IMR-90 (cell line): ENCODE results near the gene NLRC5. TPM values are rescaled to one million over a fixed set of nuclear protein-coding genes. Genes with fewer than 3 reads are reported as not detected.

Experiments used
- ATAC-seq: fragments of 200-7000 bp; cut with Tn5 transposase; 2 replicates; pipeline ENCODE4 v1.9.1; 2020; ENCODE audit warnings: low read depth, mild to moderate bottlenecking, moderate library complexity
- BruUV-seq: library from RNA; stranded (reverse); fragments of 400-500 nt; replicated peaks from 2 replicates; lab custom pipeline; 2021; lab: Mats Ljungman, UMichigan
- CTCF ChIA-PET: fragments of 300-600 bp; formaldehyde crosslinking; extraction: SDS; loops from one replicate; lab custom pipeline; 2021; ENCODE audit warnings: antibody characterized with exemption; lab: Yijun Ruan, JAX
- POLR2A ChIA-PET: fragments of 300-600 bp; sonication (Branson Sonifier 250); formaldehyde crosslinking; loops from one replicate; lab custom pipeline; 2022; ENCODE audit warnings: antibody characterized with exemption; ENCODE audit not compliant: unreplicated experiment; lab: Charles Lee
- DNase-seq: peaks from one replicate; pipeline ENCODE4 v3.0.0; 2013
- H2AFZ ChIP-seq: replicated peaks from 2 replicates; pipeline ENCODE3; 2013; ENCODE audit warnings: low read length, mild to moderate bottlenecking; ENCODE audit not compliant: poor library complexity
- H2AK5ac ChIP-seq: 2 replicates; pipeline ENCODE4 v1.6.1; 2013; ENCODE audit warnings: low read depth, low read length, inconsistent platforms
- H2AK9ac ChIP-seq: replicated peaks from 2 replicates; pipeline ENCODE3; 2013; ENCODE audit warnings: mild to moderate bottlenecking, low read depth, low read length, moderate library complexity; ENCODE audit not compliant: poor library complexity
- H2BK120ac ChIP-seq: 2 replicates; pipeline ENCODE4 v1.6.1; 2013; ENCODE audit warnings: low read depth, low read length, inconsistent platforms
- H2BK15ac ChIP-seq: 3 replicates; pipeline ENCODE4 v1.6.1; 2013; ENCODE audit warnings: low read depth, low read length, inconsistent platforms
- H2BK20ac ChIP-seq: 2 replicates; pipeline ENCODE4 v1.6.1; 2013; ENCODE audit warnings: low read depth, mild to moderate bottlenecking, inconsistent platforms, low read length, moderate library complexity
- H2BK5ac ChIP-seq: 2 replicates; pipeline ENCODE4 v1.6.1; 2013; ENCODE audit warnings: mild to moderate bottlenecking, low read depth, low read length, inconsistent platforms; ENCODE audit not compliant: poor library complexity, severe bottlenecking
- H3K14ac ChIP-seq: replicated peaks from 2 replicates; pipeline ENCODE4 v1.6.1; 2013; ENCODE audit warnings: low read depth, low read length, inconsistent platforms
- H3K18ac ChIP-seq: 2 replicates; pipeline ENCODE4 v1.6.1; 2013; ENCODE audit warnings: low read depth, low read length, control low read depth
- H3K23ac ChIP-seq: 2 replicates; pipeline ENCODE4 v1.6.1; 2013; ENCODE audit warnings: low read depth, low read length, inconsistent platforms
- H3K27ac ChIP-seq: 2 replicates; pipeline ENCODE4 v1.5.1; 2013; ENCODE audit warnings: mild to moderate bottlenecking, control low read depth, low read length; ENCODE audit not compliant: insufficient read depth
- H3K27me3 ChIP-seq: 2 replicates; pipeline ENCODE4 v1.6.1; 2013; ENCODE audit warnings: low read length; ENCODE audit not compliant: control insufficient read depth, insufficient read depth
- H3K36me3 ChIP-seq: 2 replicates; pipeline ENCODE4 v1.6.1; 2013; ENCODE audit warnings: low read length, mixed read lengths; ENCODE audit not compliant: control insufficient read depth, insufficient read depth
- H3K4ac ChIP-seq: 2 replicates; pipeline ENCODE4 v1.6.1; 2013; ENCODE audit warnings: low read depth, low read length, inconsistent platforms
- H3K4me1 ChIP-seq: 2 replicates; pipeline ENCODE4 v1.6.1; 2013; ENCODE audit warnings: low read length, mixed read lengths; ENCODE audit not compliant: control insufficient read depth, insufficient read depth
- H3K4me2 ChIP-seq: 2 replicates; pipeline ENCODE4 v1.6.1; 2013; ENCODE audit warnings: low read depth, mild to moderate bottlenecking, control low read depth, low read length, moderate library complexity
- H3K4me3 ChIP-seq: 2 replicates; pipeline ENCODE4 v1.5.1; 2013; ENCODE audit warnings: low read depth, mild to moderate bottlenecking, control low read depth, low read length, moderate library complexity; ENCODE audit not compliant: insufficient read depth
- H3K56ac ChIP-seq: 2 replicates; pipeline ENCODE4 v1.6.1; 2013; ENCODE audit warnings: low read length, inconsistent platforms; ENCODE audit not compliant: insufficient read depth; ENCODE audit errors: extremely low read depth
- H3K79me1 ChIP-seq, 2 experiments: 2 replicates each; pipeline ENCODE4 v1.6.1; 2013; ENCODE audit warnings: low read length in 2 of 2, inconsistent platforms in 1 of 2, low read depth in 1 of 2
- H3K9ac ChIP-seq: 2 replicates; pipeline ENCODE4 v1.6.1; 2013; ENCODE audit warnings: low read depth, low read length, control low read depth
- H3K9me1 ChIP-seq: 2 replicates; pipeline ENCODE4 v1.6.1; 2013; ENCODE audit warnings: low read length, inconsistent platforms; ENCODE audit not compliant: insufficient read depth
- H3K9me3 ChIP-seq: 2 replicates; pipeline ENCODE4 v1.6.1; 2013; ENCODE audit warnings: low read length; ENCODE audit not compliant: control insufficient read depth, insufficient read depth
- H4K20me1 ChIP-seq: 2 replicates; pipeline ENCODE4 v1.6.1; 2013; ENCODE audit warnings: low read length, inconsistent platforms; ENCODE audit not compliant: insufficient read depth
- H4K5ac ChIP-seq: 2 replicates; pipeline ENCODE4 v1.6.1; 2013; ENCODE audit warnings: mild to moderate bottlenecking, low read depth, low read length, control low read depth
- H4K8ac ChIP-seq, 2 experiments: 2 replicates each; pipeline ENCODE4 v1.6.1; 2013; ENCODE audit warnings: low read depth in 2 of 2, low read length in 2 of 2, control low read depth in 1 of 2, inconsistent platforms in 1 of 2
- H4K91ac ChIP-seq: 2 replicates; pipeline ENCODE4 v1.6.1; 2013; ENCODE audit warnings: low read depth, low read length, inconsistent platforms; ENCODE audit not compliant: insufficient read depth
- BHLHE40 ChIP-seq: fragments of 150-350 bp; IDR thresholded peaks from 2 replicates; pipeline ENCODE4 v1.6.1; 2016; ENCODE audit warnings: mild to moderate bottlenecking, low read depth, low read length
- MAFK ChIP-seq: IDR thresholded peaks from 2 replicates; pipeline ENCODE4 v1.6.1; 2012; ENCODE audit warnings: low read depth, low read length, improper control_type of control experiment
- MAZ ChIP-seq: IDR thresholded peaks from 2 replicates; pipeline ENCODE4 v1.6.1; 2012; ENCODE audit warnings: low read depth, mild to moderate bottlenecking, low read length, improper control_type of control experiment, moderate library complexity, borderline replicate concordance
- RAD21 ChIP-seq: IDR thresholded peaks from 2 replicates; pipeline ENCODE4 v1.6.1; 2012; ENCODE audit warnings: low read length, improper control_type of control experiment
- RFX5 ChIP-seq: IDR thresholded peaks from 2 replicates; pipeline ENCODE4 v1.8.0; 2012; ENCODE audit warnings: low read depth, mild to moderate bottlenecking, low read length, moderate library complexity
- SMC3 ChIP-seq: fragments of 150-350 bp; IDR thresholded peaks from 2 replicates; pipeline ENCODE4 v1.6.1; 2016; ENCODE audit warnings: low read depth, mild to moderate bottlenecking, antibody characterized with exemption, low read length, moderate library complexity
- WGBS, 2 experiments: methylation state at CpG; one replicate each; pipeline versions ENCODE4 v1.1.5 to v1.1.7; 2013; ENCODE audit warnings: missing lambda C conversion rate in 2 of 2; ENCODE audit not compliant: insufficient read length in 1 of 2; ENCODE audit errors: extremely low coverage in 2 of 2; 5-methylcytosine and 5-hydroxymethylcytosine counted together
- dilution Hi-C: fragments of 300-500 bp; cut with HindIII; formaldehyde crosslinking; loops from one replicate; pipeline ENCODE4 v1.14.3; 2018; ENCODE audit warnings: low sequenced_read_pairs; ENCODE audit not compliant: unreplicated experiment
- in situ Hi-C: fragments of 300-500 bp; cut with MboI; formaldehyde crosslinking; loops from 3 replicates; pipeline ENCODE4 v1.14.3; 2019; ENCODE audit warnings: low sequenced_read_pairs, inconsistent platforms, mixed read lengths
- intact Hi-C: fragments of 100-400 bp; cut with micrococcal nuclease; formaldehyde crosslinking; loops from 2 replicates; pipeline ENCODE4 v1.10.0; 2022
- polyA plus RNA-seq, 3 experiments: library from polyadenylated mRNA; depleted of rRNA; stranded (reverse); fragments of >200 nt; gene quantifications; 2 replicates each; pipeline ENCODE4 v1.2.3, GENCODE V29; 2012; ENCODE audit warnings: low replicate concordance in 1 of 3
- total RNA-seq: library from RNA; depleted of rRNA; stranded (reverse); fragments of >200 nt; gene quantifications from 2 replicates; pipeline ENCODE4 v1.2.3, GENCODE V29; 2012

NLRC5 gene
- total and polyA plus RNA-seq, 2 of the 4 experiments (the other 2 are of a cell fraction), result 9.1 to 14.9 TPM

DNA sequence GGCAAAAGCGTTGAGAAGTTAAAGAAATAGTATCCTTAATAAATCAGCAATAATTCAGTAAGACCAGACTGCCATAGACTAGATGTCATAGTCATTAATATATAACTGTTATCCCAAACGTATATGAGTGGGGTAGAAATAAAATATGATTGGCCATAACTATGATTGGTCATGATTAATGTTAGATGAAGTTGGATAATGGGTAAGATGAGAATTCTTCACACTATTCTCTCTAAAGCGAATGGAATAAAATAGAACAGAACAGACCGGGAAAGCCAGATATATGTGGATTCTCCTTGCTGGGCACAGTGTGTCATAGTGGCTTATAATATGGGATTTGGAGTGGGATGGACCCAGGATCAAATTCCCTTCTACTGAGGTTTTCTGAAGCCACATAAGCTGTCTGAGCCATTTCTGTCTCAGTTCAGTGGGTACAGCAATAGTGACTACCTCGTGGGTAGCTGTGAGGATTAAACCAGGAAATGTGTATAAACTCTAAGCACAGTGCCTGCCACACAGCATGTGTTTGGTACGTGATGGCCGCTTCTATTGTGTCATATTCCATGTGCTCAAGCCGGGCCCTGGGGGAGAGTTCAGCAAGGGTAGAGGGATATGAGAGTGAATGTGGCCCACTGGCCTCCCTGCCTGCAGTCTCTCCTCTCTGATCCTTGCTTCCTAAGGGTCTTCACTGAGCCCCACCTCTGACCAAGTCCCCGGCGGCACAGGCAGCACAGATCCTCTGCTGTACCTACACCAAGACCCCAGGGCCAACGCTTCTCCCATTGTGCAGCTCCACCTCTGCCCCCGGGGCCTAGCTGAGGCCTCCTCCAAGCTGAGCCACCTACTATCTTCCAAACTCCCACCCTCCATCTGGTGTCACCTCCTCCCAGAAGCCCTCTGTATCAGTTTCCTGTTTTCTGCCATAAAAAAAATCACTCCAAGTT is 23.9 kb upstream of the NLRC5 start (continued):
- TF ChIP-seq RFX5 (no peak), SMC3 (no peak), BHLHE40 (no peak)

DNA sequence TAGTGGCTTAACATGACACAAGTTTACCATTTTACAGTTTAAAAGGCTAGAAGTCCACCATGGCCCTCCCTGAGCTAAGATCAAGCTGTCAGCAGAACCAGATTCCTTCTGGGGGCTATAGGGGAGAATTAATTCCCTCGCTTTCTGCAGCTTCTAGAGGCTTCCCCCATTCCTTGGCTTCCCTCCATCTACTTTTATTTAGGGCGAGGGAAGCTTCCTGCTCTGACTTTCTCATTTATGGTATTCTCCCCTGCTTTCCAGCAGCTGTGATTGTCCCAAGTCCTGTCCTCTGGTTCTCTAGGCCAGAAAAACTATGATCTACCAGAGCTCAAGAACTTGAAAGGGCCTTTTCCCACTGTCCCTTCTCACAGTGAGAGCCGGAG is 23.3 kb upstream of the NLRC5 start:
- Histone ChIP-seq H3K36me3 (no peaks in the 10 kb centered on the region), H3K23ac (peak overlapping the region; percentile 44), H2AFZ (peak overlapping the region; percentile 76), H2BK5ac (peak overlapping the region; percentile 91), H4K20me1 (no peaks in the 10 kb centered on the region), H4K91ac (peak overlapping the region; percentile 79), H2BK20ac (peak overlapping the region; percentile 71), H3K14ac (peak overlapping the region; percentile 84), H3K79me1 (no peaks in the 10 kb centered on the region), H3K4me3 (no peak overlapping the region), H3K4ac (peak overlapping the region; percentile 94), H3K56ac (no peak overlapping the region; the same call in 1 of the 2 replicates), H4K8ac (peak overlapping the region; percentile 32 to 89), H2AK9ac (no peak overlapping the region), H2BK120ac (peak overlapping the region; percentile 96), H3K9me1 (peaks cover 10% of the 10 kb centered on the region), H3K9me3 (peaks cover 2% of the 10 kb centered on the region; the same call in 1 of the 2 replicates), H4K5ac (peak overlapping the region; percentile 8), H3K9ac (peak overlapping the region; percentile 10; the same call in 1 of the 2 replicates), H3K4me2 (no peak overlapping the region), H3K4me1 (peaks cover 28% of the 10 kb centered on the region), H3K27ac (peak overlapping the region; percentile 46; the same call in 1 of the 2 replicates), H2AK5ac (peak overlapping the region; percentile 53), H3K18ac (peak overlapping the region; percentile 16), H2BK15ac (peak overlapping the region; percentile 75; the same call in 2 of the 3 replicates), H3K27me3 (peaks cover 3% of the 10 kb centered on the region; the same call in 1 of the 2 replicates)
- ChIA-PET POLR2A (no interaction called here), CTCF (no interaction called here)
- in situ Hi-C loops (no loop called here), intact Hi-C loops (loop anchor here (10.0 kb wide), 1 partner anchor 79 kb away; no protein-coding TSS in a partner anchor), dilution Hi-C loops (no loop called here)
- TF ChIP-seq RAD21, result no peak
- TF ChIP-seq MAZ, result no peak
- TF ChIP-seq MAFK, result no peak
- no peak for TF ChIP-seq RFX5
- no CpG with 5 or more reads among the region's 3 CpGs for WGBS, 2 experiments
- no peak for ATAC-seq
- DNase-seq, result no peak
- BruUV-seq, result no TSS peak
